HG03565 (cell line): ENCODE results near the gene PLCG1.
"Not testable (repeated sequence)": the region's sequence is repeated elsewhere in the genome, so short reads cannot be mapped to it uniquely, and the experiment has no call there.

ENCODE experiments used
- ATAC-seq: cut with Tn5 transposase; IDR thresholded peaks from one replicate; pipeline ENCODE4 v1.9.1; 2021; ENCODE audit warnings: mild to moderate bottlenecking, moderate library complexity; ENCODE audit not compliant: unreplicated experiment

The PLCG1 gene

DNA sequence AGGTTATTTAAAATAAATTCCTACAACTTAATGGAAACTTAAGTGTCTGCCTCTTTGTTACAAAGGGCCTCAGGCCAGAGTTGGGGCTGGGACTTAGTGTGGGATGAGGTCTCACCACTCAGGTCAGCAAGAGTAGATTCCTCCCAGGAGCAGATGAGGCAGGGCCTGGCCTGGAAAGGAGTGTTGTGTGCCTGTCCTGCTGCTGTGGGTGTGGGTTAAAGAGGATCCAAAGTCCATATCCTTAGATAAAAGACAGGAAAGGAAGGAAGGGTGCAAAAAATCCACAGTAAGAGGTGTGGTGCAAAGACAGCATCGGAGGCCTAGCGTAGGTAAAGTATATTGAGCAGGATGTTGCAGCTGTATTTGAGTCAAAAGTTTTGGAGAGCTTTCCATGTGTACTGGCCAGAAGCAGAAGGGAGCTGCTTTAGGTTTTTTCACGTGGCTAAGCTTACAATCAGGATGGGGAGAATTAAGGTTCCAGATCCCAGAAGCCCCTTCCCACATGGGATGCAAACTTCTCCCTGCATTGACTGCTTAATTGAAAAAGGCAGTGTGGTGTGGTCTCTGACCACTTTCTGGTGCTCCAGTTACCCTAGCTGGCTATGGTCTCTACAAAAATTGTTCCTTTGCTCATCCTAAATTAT, 12.8 kb upstream of the PLCG1 start:
- no peak for ATAC-seq

DNA sequence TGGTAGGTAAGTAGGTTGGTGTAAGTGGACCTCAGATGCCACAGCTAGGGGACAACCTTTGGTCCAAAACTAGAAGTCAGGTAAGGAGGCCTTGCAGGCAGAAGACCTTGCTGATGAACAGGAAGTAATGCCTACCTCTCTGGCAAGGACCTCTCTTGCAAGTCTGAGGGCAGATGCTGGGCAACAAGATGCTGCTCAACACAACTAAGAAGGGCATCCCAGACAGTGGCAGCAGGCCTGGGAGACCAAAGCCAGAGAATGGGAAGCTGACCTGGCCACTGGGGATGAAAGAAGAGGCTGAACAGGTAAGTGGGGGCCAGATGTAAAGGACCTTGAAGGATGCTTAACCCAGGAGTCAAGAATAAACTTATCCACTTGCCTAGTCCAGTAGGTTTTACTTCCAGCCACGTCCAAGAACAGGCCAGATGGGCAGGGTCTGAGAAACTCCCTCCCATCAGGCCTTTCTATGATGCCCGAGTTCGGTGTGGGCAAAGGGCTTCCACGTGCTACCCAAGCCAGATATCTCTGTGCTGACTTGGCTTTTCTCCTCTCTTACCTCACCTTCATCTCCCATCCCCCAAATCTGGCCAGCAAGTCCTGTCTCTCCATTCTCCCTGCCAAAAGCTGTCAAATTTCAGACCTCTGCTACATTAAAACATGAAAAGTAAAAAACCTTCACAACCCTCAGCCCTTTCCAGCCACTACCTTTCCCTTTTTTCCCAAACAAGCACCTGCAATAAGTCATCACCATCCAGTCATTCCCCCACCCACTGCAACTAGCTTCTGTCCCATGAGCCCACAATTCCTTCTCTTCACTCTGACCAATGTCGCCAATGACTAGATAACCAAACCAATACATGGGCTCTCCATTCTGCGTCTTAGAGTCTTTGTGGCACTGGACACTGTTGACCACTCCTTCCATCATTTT, 11.5 kb upstream of the PLCG1 start:
- ATAC-seq, result no peak

DNA sequence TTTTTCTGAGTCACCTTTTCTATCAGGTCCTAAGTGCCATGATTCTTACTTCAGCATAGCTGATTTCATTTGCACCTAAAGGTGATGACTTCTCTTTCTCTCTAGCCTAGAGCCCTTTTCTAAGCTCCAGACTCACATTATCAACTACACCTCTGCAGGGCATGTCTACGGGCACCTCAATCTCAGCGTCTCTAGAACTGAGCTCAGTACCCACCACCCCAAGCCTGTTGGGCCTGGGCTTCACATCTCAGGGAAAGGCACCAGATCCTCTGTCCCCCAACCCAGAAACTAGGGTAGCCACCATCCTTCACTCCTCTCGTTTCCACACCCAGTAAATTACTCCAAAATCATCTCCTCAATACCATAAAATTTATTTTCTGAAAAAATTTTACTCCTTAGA, 10.6 kb upstream of the PLCG1 start:
- no peak for ATAC-seq

DNA sequence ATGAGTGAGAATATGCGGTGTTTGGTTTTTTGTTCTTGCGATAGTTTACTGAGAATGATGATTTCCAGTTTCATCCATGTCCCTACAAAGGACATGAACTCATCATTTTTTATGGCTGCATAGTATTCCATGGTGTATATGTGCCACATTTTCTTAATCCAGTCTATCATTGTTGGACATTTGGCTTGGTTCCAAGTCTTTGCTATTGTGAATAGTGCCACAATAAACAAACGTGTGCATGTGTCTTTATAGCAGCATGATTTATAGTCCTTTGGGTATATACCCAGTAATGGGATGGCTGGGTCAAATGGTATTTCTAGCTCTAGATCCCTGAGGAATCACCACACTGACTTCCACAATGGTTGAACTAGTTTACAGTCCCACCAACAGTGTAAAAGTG, 9.0 kb upstream of the PLCG1 start:
- not testable (repeated sequence) for ATAC-seq

DNA sequence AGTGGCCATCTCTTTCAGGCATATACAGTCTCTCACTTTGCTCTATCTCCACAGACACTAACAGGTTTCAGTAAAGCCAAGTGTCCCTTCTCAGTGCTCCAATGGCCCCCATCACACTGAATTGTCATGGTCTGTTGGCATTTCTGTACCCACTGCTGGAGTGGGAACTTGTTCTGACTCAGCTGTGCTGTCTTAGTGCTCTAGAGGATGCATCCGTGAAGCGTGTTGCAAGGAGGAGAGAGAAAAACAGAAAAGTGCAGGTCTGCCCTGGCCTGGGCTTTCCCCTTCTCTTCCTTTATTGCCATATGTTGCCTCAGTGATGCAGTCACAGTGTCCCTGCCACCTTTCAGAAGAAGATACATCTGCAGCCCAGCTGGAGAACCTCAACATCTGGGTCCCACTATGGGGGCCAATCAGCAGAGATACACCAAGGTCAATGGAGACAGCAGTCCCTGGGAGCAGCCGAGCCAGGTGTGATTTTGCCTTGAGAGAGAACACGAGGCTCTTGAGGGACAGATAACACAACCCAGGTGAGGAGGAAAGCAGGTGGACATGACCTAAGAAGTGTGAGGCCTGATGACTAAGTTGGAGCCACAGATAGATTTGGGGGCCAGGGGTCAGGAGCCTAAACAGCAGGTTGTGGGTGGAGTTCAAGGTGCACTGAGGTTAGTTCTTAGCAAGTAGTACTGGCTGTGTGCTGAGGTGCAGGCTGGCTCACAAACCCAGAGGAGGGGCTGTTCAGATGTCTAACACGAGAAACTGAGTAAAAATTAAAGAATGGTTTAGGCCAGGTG, 5.6 kb upstream of the PLCG1 start:
- ATAC-seq, result peak; percentile 26

DNA sequence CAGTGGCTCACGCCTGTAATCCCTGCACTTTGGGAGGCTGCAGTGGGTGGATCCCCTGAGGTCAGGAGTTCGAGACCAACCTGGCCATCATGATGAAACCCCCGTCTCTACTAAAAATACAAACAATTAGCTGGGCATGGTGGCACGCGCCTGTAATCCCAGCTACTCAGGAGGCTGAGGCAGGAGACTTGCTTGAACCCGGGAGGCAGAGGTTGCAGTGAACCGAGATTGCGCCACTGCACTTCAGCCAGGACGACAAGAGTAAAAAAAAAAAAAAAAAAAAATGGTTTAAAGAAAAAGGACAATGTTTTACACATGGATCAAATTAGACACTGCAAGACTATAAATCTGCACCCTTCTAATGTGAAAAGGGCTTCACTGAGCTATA, 5.0 kb upstream of the PLCG1 start:
- not testable (repeated sequence) for ATAC-seq

DNA sequence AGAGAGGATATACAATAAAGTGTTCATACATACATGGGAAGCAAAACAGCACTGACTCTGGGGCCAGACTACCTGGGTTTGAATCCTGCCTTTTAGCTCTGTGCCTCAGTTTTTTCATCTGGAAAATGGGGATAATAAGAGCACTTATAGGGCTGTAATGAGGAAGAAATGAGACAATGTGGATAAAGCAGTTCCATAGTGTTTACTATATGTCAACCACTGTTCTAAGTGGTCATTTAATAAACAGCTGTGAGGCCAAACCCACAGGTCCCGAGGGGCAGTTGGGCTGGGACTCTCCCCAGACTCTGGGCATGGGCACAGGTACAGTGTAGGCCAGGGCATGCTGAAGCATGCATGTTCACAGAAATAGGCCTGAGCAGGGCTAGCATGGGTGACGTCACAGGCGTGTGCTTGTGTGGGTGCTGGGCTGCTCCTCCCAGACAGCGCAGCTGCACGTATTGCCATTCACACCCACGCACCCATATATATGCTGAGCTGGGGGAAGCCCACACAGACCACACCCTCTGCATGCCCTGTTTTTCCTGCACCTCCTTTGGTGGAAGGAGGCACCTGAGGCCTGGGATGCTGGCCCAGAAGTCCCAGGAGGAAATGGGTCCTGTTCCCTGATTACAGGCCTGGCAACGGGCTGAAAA, 3.5 kb upstream of the PLCG1 start:
- ATAC-seq, result peak; percentile 48

DNA sequence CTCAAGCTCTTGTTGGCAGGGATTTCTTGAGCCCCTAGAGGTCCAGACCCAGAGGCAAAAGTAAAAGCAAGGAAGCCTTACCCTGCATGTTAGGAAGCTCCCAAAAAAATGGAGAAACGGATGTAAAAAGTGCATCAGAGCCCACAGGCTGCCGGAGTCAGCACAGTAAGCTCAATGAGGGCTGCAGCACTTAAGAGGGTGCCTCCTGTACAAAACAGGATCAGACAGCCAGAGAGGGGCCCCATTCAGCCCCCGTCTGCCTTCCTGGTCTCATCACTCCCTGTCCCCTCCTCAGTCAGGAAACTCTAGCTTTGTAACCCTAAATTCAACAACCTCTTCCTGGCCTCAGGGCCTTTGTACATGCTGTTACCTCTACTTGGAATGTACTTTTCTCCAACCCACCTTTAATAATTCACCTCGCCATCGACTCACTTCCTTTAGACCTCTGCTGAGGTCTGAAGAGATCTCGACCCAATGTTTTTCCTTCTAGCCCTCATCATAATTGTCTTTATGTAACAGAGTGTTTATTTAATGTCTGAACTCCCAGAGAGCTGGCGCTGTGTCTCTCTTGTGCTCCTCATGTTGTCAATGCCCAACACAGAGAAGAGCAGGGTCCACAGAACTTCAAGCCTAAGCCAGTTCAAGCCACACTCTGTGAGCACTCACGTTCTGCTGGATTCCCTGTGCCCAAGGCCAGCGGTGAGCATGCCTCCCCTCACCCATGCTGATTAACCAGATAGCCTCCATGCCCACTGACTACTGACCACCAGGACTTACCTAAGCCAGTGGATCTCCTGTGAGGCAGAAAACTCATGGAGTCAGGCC, 2.8 kb upstream of the PLCG1 start:
- ATAC-seq, result no peak

DNA sequence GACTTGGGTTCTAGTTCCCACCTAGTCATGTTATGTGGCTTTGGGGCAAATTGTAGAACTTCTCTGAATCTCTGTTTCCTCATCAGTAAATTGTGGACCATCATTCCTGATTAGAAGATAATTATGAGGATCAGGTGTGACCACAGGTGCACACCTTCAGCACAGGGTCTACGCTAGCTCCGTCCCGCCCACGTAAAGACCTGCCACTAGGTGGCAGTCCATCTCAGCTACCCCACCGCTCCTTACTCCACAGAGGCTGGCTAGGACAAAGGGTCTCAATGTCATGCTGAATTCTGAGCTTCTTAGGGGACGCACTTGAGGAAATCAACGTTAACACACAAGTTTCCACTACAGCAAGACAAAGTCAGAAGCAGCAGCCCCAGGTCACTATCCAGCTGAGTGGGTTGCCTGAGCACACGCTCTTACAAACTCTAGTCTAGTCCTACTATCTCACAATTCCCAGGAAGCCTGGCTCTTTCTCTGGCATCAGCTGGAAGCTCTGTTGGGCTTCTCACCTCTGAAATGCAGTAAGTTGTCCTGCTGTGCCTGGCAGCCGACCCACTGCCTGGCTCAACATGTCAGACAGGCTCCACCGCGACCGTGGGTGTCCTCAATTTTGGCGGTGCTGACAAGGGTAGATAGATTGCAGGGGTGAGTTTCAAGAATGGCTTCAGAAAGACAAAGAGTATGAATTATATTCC, 2.0 kb upstream of the PLCG1 start:
- no peak for ATAC-seq

DNA sequence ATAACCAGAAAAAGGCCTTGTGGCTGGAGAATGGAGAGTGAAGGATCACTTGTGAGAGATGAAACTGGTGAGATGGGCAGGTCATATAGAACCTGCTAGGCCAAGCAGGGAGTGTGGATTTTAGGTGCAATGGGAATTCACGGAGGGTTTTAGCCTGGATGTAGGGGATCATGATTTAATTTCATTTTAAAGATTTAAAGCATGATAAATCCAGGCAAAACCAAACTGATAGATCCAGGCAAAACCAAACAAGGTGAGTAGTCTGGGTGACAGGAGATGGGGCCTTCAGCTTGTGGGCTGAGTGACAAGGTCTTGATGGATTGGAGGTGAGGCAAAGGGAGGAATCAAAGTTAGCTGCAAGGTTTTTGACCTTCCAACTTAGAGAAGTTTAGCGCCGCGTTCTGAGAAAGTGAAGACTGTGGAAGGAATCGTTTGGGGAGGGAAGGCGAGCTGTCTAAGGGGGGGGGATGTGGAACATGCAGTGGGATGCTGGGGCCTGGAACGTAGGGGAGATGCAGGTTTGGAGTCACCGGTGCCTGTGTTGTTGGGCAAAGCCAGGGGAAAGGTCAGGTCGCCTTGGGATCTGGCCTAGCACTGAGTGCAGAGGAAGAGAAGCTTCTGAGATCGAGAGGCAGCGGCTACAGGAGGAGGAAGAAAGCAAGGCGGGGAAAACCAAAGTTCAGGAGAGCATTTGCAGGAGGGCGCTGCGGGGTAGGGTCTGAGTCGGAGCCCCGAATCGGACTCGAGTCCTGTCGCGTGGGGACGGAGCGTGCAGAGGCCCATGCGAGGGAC, 1.3 kb upstream of the PLCG1 start:
- no peak for ATAC-seq

DNA sequence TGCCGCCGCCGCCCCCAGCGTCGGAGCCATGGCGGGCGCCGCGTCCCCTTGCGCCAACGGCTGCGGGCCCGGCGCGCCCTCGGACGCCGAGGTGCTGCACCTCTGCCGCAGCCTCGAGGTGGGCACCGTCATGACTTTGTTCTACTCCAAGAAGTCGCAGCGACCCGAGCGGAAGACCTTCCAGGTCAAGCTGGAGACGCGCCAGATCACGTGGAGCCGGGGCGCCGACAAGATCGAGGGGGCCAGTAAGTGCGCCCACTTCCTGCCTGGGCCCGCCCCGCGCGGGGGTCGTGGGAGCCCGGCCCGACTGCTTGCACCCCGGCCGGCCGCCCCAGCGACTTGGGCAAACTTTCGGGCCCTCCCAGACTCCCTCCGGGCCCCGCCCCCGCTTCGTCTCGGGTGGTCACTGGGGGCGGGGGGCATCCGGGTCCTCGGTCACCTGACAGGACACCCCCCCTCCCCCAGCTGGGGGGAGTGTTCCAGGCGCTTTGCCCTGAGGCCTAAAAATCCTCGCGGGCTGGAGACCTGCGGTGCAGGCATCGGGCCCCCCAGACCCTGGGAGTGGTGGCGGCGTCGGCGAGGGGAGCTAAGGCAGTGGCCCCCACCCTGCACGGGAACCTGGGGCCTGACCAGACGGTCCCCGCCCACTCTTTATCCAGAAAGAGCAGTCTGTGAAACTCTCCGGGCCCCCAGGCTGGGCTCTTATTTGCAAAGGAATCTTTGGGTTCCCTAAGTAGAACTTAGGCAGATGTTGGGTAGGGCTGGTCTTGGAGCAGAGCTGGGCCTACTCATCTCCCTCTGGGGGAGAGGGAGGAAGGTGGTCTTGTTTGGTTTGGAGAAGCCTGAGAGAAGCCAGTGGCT, 501 bp downstream of the PLCG1 start:
- ATAC-seq, result peak; percentile 9

DNA sequence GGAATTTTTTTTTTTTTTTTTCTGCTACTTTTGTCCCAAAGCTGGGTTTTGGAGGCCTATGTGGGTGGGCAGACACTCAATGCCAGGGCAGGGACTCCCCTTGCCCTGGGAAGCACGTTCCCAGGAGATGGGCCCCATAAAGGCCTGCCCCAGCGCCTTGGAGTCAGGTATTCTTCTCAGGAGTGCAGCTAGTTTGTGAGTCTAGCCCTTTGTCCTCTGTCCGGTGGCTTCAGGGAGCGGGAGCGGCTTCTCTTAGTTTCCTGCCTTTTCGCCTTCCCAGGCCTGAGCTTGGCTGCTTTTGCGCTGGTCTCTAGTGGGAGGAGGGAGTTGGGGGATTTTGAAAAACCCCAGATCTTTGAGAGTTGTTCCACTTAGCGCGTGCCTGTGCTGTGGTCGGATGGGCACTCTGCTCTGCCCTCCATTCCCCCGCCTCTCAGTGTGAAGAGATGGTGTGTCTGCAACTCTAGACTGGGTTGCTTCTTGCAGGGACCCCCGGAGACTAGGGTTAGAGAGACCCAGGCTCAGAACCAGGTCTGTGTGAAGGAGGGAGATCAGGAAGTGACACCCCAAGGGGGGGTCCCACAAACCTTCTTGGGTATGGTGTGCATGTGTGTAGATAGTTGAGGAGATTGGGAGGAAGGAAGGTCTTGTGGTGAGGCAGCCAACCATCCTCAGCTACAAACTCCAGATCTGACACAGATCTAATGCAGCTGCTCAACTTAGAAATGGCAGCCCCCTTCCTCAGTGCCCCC, 1.3 kb downstream of the PLCG1 start:
- ATAC-seq, result no peak

DNA sequence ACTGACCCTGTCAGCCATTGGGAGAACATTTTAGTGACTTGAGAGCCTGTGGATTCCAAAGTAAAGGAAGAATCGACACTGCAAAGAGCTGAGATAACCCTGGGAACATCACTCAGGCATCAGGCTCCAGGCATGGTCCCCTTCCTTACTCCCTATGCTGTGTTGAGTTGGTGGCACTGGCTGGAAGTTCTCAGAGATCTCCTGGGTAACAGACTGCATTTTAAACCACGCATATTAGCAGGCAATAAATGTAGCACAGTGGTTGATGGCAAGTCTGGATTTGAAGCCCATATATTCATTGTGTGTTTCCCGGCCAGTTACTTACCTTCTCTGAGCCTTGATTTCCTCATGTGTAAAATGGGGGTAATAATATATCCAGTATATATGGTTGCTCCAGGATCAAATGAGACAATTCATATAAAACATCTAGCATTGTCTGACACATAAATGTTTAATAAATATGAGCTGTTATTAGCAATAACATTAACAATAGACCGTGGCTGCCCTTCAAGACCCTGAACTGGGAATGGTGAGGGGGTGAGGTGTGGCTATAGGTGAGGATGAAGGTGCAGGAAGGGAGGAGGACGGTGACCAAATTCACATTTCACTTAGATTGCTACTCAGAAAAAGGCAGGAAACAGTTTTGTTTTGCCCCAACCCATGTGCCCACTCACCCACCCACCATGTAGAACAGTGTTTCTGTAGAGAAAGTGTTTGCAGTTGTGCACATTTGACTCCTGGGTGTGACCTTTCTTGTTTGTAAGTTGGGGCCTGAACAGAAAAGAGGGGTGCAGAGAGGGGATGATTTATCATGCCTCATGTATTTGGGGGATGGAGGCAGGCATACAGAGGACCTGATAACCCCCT, 2.1 kb downstream of the PLCG1 start:
- ATAC-seq, result no peak

DNA sequence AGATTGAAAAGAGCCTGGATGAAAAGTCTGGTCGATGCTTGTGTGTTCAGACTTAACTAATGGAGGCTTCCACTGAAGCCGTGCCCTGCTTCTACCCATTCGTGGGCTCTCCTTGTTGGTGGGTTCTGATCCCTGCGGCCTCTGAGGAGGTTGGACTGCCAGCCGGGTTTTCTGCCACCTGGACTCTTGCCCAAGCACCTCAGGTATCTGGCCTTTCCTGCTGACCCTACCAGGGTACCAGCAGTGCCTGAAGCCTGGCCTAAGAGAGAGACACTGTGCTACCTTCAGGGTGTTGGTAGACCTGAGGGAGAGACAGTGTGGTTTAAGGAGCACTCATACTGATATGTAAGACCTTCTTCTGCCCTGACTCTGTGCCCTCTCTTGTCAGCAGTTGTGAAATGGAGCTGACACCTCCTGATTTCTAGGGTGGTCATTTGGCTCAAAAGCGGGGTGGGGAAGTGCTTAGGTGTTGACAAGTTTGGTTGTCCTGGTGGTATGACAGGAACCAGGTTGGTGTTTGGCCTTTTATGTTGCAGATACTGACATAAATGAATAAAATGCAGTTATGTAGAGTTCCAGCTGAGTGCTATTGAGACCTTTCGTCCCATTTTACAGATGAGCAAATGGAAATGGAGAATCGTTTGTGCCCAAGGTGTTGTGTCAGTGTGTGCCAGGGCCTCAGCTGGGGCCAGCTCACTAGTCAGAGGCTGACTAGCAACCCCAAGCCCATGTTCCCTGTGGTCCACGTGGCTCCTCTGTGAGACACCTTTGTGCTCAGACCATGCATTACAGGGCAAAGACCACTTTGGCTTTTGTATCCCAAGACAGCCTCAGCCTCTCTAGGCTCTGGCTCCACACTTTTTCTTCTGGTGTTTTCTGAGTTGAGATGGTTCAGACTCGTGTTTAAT, 3.1 kb downstream of the PLCG1 start:
- ATAC-seq, result no peak

DNA sequence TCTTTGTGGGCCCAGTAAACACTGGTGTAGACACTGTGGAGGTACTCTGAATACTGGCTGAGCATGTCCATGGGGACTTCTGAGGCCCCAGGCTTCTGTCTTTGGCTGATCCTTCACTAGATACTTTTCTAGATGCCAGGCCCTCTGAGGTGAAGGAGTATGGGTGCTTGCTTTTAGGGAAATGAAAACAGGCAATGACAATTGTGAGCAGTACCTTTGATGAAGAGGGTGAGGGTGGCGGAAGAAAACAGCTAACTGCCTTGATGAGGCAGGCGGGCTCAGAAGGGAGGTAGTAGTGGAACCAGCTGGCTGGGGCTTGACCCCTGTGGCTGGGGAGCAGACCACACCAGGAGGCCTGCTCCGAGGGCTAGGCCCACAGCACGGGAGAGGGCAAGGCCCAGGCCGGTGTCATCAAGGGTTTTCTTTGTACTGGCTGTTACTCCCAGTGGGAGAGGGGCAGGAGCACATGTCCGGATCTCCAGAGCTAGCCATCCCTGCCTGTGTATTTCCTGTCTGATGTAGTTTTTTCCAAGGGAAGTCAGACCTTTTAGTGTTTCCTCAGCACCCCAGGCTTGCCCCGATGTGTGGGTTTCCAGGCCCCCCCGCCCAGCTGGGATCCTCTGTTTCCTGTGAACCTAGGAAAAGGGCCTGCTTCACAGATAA, 3.9 kb downstream of the PLCG1 start:
- ATAC-seq, result no peak
